Trophoblast cell (in vitro differentiated cells and primary cell): Measurements from ENCODE around the gene HPSE2.
A peak's percentile ranks its signal among the peaks of the same experiment; 100 is the strongest.

Experiments
- DNase-seq, 2 donors: peaks; one replicate each; pipeline ENCODE4 v3.0.0-alpha.2; 2016
- H2AFZ ChIP-seq: 2 replicates; pipeline ENCODE4 v1.6.1; 2013; ENCODE audit warnings: low read length, moderate library complexity, mild to moderate bottlenecking; ENCODE audit not compliant: insufficient read depth, poor library complexity
- H2AK5ac ChIP-seq: 2 replicates; pipeline ENCODE4 v1.6.1; 2013; ENCODE audit warnings: mild to moderate bottlenecking, low read length
- H2BK120ac ChIP-seq: 2 replicates; pipeline ENCODE4 v1.6.1; 2013; ENCODE audit warnings: low read length, mild to moderate bottlenecking, moderate library complexity; ENCODE audit not compliant: insufficient read depth, poor library complexity
- H2BK12ac ChIP-seq: 2 replicates; pipeline ENCODE4 v1.6.1; 2013; ENCODE audit warnings: mild to moderate bottlenecking, low read length, moderate library complexity
- H2BK5ac ChIP-seq: 2 replicates; pipeline ENCODE4 v1.6.1; 2013; ENCODE audit warnings: low read length, low read depth, moderate library complexity, mild to moderate bottlenecking; ENCODE audit not compliant: poor library complexity
- H3K14ac ChIP-seq: 2 replicates; pipeline ENCODE4 v1.6.1; 2013; ENCODE audit warnings: mild to moderate bottlenecking, low read length
- H3K18ac ChIP-seq: 2 replicates; pipeline ENCODE4 v1.6.1; 2013; ENCODE audit warnings: mild to moderate bottlenecking, low read length
- H3K23ac ChIP-seq: 2 replicates; pipeline ENCODE4 v1.6.1; 2013; ENCODE audit warnings: low read length
- H3K27ac ChIP-seq: 2 replicates; pipeline ENCODE4 v1.5.1; 2013; ENCODE audit warnings: low read depth, mild to moderate bottlenecking, inconsistent platforms, low read length, moderate library complexity
- H3K27me3 ChIP-seq: 2 replicates; pipeline ENCODE4 v1.6.1; 2013; ENCODE audit warnings: inconsistent platforms, mild to moderate bottlenecking, low read length, moderate library complexity; ENCODE audit not compliant: insufficient read depth
- H3K36me3 ChIP-seq, 2 experiments: 1 replicate in 1 of 2; 2 replicates in 1 of 2; pipeline ENCODE4 v1.6.1; 2013; ENCODE audit warnings: low read length in 2 of 2, mild to moderate bottlenecking in 2 of 2, moderate library complexity in 1 of 2; ENCODE audit not compliant: insufficient read depth in 2 of 2, control insufficient read depth in 1 of 2
- H3K4ac ChIP-seq: 2 replicates; pipeline ENCODE4 v1.6.1; 2013; ENCODE audit warnings: low read depth, mild to moderate bottlenecking, low read length, moderate library complexity
- H3K4me1 ChIP-seq, 2 experiments: 1 replicate in 1 of 2; 2 replicates in 1 of 2; pipeline ENCODE4 v1.6.1; 2013; ENCODE audit warnings: low read length in 2 of 2, mild to moderate bottlenecking in 2 of 2, moderate library complexity in 1 of 2; ENCODE audit not compliant: insufficient read depth in 2 of 2, control insufficient read depth in 1 of 2
- H3K4me2 ChIP-seq: 2 replicates; pipeline ENCODE4 v1.6.1; 2013; ENCODE audit warnings: inconsistent platforms, mild to moderate bottlenecking, low read length, moderate library complexity
- H3K4me3 ChIP-seq: 2 replicates; pipeline ENCODE4 v1.5.1; 2013; ENCODE audit warnings: mild to moderate bottlenecking, low read depth, low read length, inconsistent platforms
- H3K79me1 ChIP-seq: one replicate; pipeline ENCODE4 v1.6.1; 2013; ENCODE audit warnings: low read length
- H3K79me2 ChIP-seq: 2 replicates; pipeline ENCODE4 v1.6.1; 2013; ENCODE audit warnings: low read length, mild to moderate bottlenecking; ENCODE audit not compliant: control insufficient read depth, insufficient read depth, poor library complexity
- H3K9ac ChIP-seq: 2 replicates; pipeline ENCODE4 v1.6.1; 2013; ENCODE audit warnings: mild to moderate bottlenecking, low read length
- H3K9me3 ChIP-seq: 2 replicates; pipeline ENCODE4 v1.6.1; 2013; ENCODE audit warnings: low read depth, mild to moderate bottlenecking, control low read depth, inconsistent platforms, low read length; ENCODE audit not compliant: insufficient read depth
- H4K12ac ChIP-seq: 2 replicates; pipeline ENCODE4 v1.6.1; 2013; ENCODE audit warnings: low read depth, mild to moderate bottlenecking, low read length, moderate library complexity
- H4K8ac ChIP-seq: 2 replicates; pipeline ENCODE4 v1.6.1; 2013; ENCODE audit warnings: low read depth, mild to moderate bottlenecking, low read length, moderate library complexity
- H4K91ac ChIP-seq: one replicate; pipeline ENCODE4 v1.6.1; 2013; ENCODE audit warnings: low read depth, mild to moderate bottlenecking, low read length, moderate library complexity
- WGBS: extraction: QIAGEN DNeasy Blood & Tissue Kit; methylation state at CpG from one replicate; pipeline ENCODE4 v1.1.7; 2013; ENCODE audit warnings: missing lambda C conversion rate; ENCODE audit not compliant: insufficient read length, insufficient coverage; ENCODE audit errors: extremely low coverage; 5-methylcytosine and 5-hydroxymethylcytosine counted together

HPSE2 gene

GRCh38 chr10:98696516-98696915 is 539.1 kb downstream of the HPSE2 start:
- H3K23ac ChIP-seq, result no peak overlapping the region
- no peak overlapping the region for H2BK12ac ChIP-seq
- no peaks in the 10 kb centered on the region for H3K27me3 ChIP-seq
- H3K4me1 ChIP-seq, result no peaks in the 10 kb centered on the region
- DNase-seq, result no peak
- no peak overlapping the region for H3K4me3 ChIP-seq
- no peaks in the 10 kb centered on the region for H3K79me2 ChIP-seq
- H3K14ac ChIP-seq, result no peak overlapping the region
- H3K9me3 ChIP-seq, result no peaks in the 10 kb centered on the region
- no peak overlapping the region for H3K18ac ChIP-seq
- no peak overlapping the region for H4K8ac ChIP-seq
- no peak overlapping the region for H2AK5ac ChIP-seq
- no peak overlapping the region for H2BK5ac ChIP-seq
- H4K12ac ChIP-seq, result no peak overlapping the region
- no CpG with 5 or more reads among the region's 5 CpGs for WGBS
- no peaks in the 10 kb centered on the region for H3K36me3 ChIP-seq
- no peak overlapping the region for H4K91ac ChIP-seq
- no peak overlapping the region for H3K4me2 ChIP-seq
- no peak overlapping the region for H3K4ac ChIP-seq
- H3K9ac ChIP-seq, result no peak overlapping the region
- H3K27ac ChIP-seq, result no peak overlapping the region
- H3K79me1 ChIP-seq, result no peaks in the 10 kb centered on the region
- H2BK120ac ChIP-seq, result no peak overlapping the region
- H2AFZ ChIP-seq, result no peak overlapping the region

GRCh38 chr10:98694883-98695282 is 540.8 kb downstream of the HPSE2 start:
- Histone ChIP-seq H3K27ac (no peak overlapping the region), H2BK120ac (no peak overlapping the region), H2BK5ac (no peak overlapping the region), H3K23ac (peak overlapping the region; percentile 57), H3K4me1 (no peaks in the 10 kb centered on the region), H2AK5ac (no peak overlapping the region), H4K8ac (no peak overlapping the region), H2BK12ac (no peak overlapping the region), H2AFZ (no peak overlapping the region), H3K4me3 (no peak overlapping the region), H3K9ac (no peak overlapping the region), H3K4me2 (no peak overlapping the region), H3K18ac (no peak overlapping the region), H3K4ac (no peak overlapping the region), H3K9me3 (no peaks in the 10 kb centered on the region), H3K79me2 (no peaks in the 10 kb centered on the region), H3K36me3 (no peaks in the 10 kb centered on the region), H4K91ac (no peak overlapping the region), H3K14ac (no peak overlapping the region), H4K12ac (no peak overlapping the region), H3K79me1 (no peaks in the 10 kb centered on the region), H3K27me3 (no peaks in the 10 kb centered on the region)
- no peak for DNase-seq

GRCh38 chr10:98694014-98694413 is 541.6 kb downstream of the HPSE2 start:
- no peak overlapping the region for H3K4me2 ChIP-seq
- no peak overlapping the region for H4K12ac ChIP-seq
- no CpG with 5 or more reads among the region's 2 CpGs for WGBS
- no peak overlapping the region for H3K18ac ChIP-seq
- H2AFZ ChIP-seq, result no peak overlapping the region
- no peak overlapping the region for H3K4me3 ChIP-seq
- no peak overlapping the region for H3K4ac ChIP-seq
- H2AK5ac ChIP-seq, result no peak overlapping the region
- no peak overlapping the region for H3K14ac ChIP-seq
- DNase-seq, result no peak
- H3K4me1 ChIP-seq, result no peaks in the 10 kb centered on the region
- no peak overlapping the region for H2BK12ac ChIP-seq
- H2BK120ac ChIP-seq, result no peak overlapping the region
- H2BK5ac ChIP-seq, result no peak overlapping the region
- no peak overlapping the region for H3K9ac ChIP-seq
- no peaks in the 10 kb centered on the region for H3K79me1 ChIP-seq
- H3K27me3 ChIP-seq, result no peaks in the 10 kb centered on the region
- H4K8ac ChIP-seq, result no peak overlapping the region
- H3K79me2 ChIP-seq, result no peaks in the 10 kb centered on the region
- H3K27ac ChIP-seq, result no peak overlapping the region
- H3K36me3 ChIP-seq, result no peaks in the 10 kb centered on the region
- no peak overlapping the region for H4K91ac ChIP-seq
- no peak overlapping the region for H3K23ac ChIP-seq
- no peaks in the 10 kb centered on the region for H3K9me3 ChIP-seq

GRCh38 chr10:98687685-98688084 is 548.0 kb downstream of the HPSE2 start:
- Histone ChIP-seq H3K36me3 (no peaks in the 10 kb centered on the region), H4K91ac (no peak overlapping the region), H3K79me1 (no peaks in the 10 kb centered on the region), H3K18ac (no peak overlapping the region), H3K9ac (no peak overlapping the region), H2BK12ac (no peak overlapping the region), H3K79me2 (no peaks in the 10 kb centered on the region), H3K4me3 (no peak overlapping the region), H3K14ac (no peak overlapping the region), H3K4ac (no peak overlapping the region), H3K4me1 (no peaks in the 10 kb centered on the region), H4K8ac (no peak overlapping the region), H3K27me3 (no peaks in the 10 kb centered on the region), H4K12ac (no peak overlapping the region), H3K4me2 (no peak overlapping the region), H3K23ac (no peak overlapping the region), H2AK5ac (no peak overlapping the region), H2AFZ (no peak overlapping the region), H3K27ac (no peak overlapping the region), H2BK120ac (no peak overlapping the region), H2BK5ac (no peak overlapping the region), H3K9me3 (no peaks in the 10 kb centered on the region)
- DNase-seq, result no peak
- WGBS, result no CpG with 5 or more reads among the region's 1 CpG
